ENCODE measurements around the gene ETFRF1.

ETFRF1 gene

GRCh38 chr12:25248137-25248536, 53.1 kb downstream of the ETFRF1 start:
- no peak overlapping the region for H3K27ac ChIP-seq
- no peak overlapping the region for H3K4me3 ChIP-seq
- H4K20me1 ChIP-seq = peaks cover 63% of the 10 kb centered on the region
- peaks cover 48% of the 10 kb centered on the region for H3K36me3 ChIP-seq
- no peak overlapping the region for H3K9ac ChIP-seq
- H3K27me3 ChIP-seq = no peaks in the 10 kb centered on the region
- H3K4me2 ChIP-seq = 0 out of 2 replicates have a peak overlapping the region, but pooled peaks have one; percentile 95
- H3K4me1 ChIP-seq = peaks cover 26% of the 10 kb centered on the region
- no peak for TF ChIP-seq Cebpa-rat (IDR thresholded peaks at IDR 0.05)
- peaks cover 5% of the 10 kb centered on the region; the same call in 1 of the 2 replicates for H3K9me3 ChIP-seq

GRCh38 chr12:25248732-25249131, 53.7 kb downstream of the ETFRF1 start:
- peak overlapping the region; percentile 95 for H3K4me2 ChIP-seq
- H3K4me3 ChIP-seq = peak overlapping the region; percentile 90; the same call in 1 of the 2 replicates

GRCh38 chr12:25249931-25250738, 55.1 kb downstream of the ETFRF1 start:
- Histone ChIP-seq H3K4me3 (peak overlapping the region; percentile 90), H4K20me1 (peaks cover 43% of the 10 kb centered on the region), H3K4me1 (peaks cover 26% of the 10 kb centered on the region), H3K27me3 (no peaks in the 10 kb centered on the region), H3K9ac (peak overlapping the region; percentile 91), H3K9me3 (peaks cover 5% of the 10 kb centered on the region; the same call in 1 of the 2 replicates), H3K4me2 (peak overlapping the region; percentile 95), H3K27ac (peak overlapping the region; percentile 91), H3K36me3 (peaks cover 31% of the 10 kb centered on the region)
- TF ChIP-seq Cebpa-rat (IDR thresholded peaks at IDR 0.05) = no peak

More at GRCh38 chr12:25248732-25249131, 53.7 kb downstream of the ETFRF1 start:
- Histone ChIP-seq H3K4me1 (peaks cover 26% of the 10 kb centered on the region), H4K20me1 (peaks cover 57% of the 10 kb centered on the region), H3K27me3 (no peaks in the 10 kb centered on the region), H3K9me3 (peaks cover 5% of the 10 kb centered on the region; the same call in 1 of the 2 replicates), H3K27ac (no peak overlapping the region), H3K9ac (peak overlapping the region; percentile 3; the same call in 1 of the 2 replicates), H3K36me3 (peaks cover 42% of the 10 kb centered on the region)
- TF ChIP-seq Cebpa-rat (IDR thresholded peaks at IDR 0.05) = no peak

GRCh38 chr12:25250744-25251730, 56.0 kb downstream of the ETFRF1 start, which contains the start of gene KRAS:
KRAS (minus strand) TSS chr12:25250929.
- Histone ChIP-seq H3K27ac (peak within 1 kb of the TSS; percentile 91), H3K36me3 (peaks cover 22% of the 10 kb centered on the region), H3K27me3 (no peaks in the 10 kb centered on the region), H4K20me1 (peaks cover 34% of the 10 kb centered on the region), H3K9me3 (peaks cover 4% of the 10 kb centered on the region; the same call in 1 of the 2 replicates), H3K9ac (peak within 1 kb of the TSS; percentile 91), H3K4me3 (peak within 1 kb of the TSS; percentile 90), H3K4me2 (peak within 1 kb of the TSS; percentile 95), H3K4me1 (peaks cover 26% of the 10 kb centered on the region)
- TF ChIP-seq Cebpa-rat (IDR thresholded peaks at IDR 0.05) = no peak

GRCh38 chr12:25251769-25252168, 56.7 kb downstream of the ETFRF1 start:
- peaks cover 31% of the 10 kb centered on the region for H4K20me1 ChIP-seq
- H3K27me3 ChIP-seq = no peaks in the 10 kb centered on the region
- H3K4me3 ChIP-seq = peak overlapping the region; percentile 90
- peaks cover 15% of the 10 kb centered on the region; the same call in 1 of the 2 replicates for H3K36me3 ChIP-seq
- no peaks in the 10 kb centered on the region for H3K9me3 ChIP-seq
- peak overlapping the region; percentile 91; the same call in 1 of the 2 replicates for H3K27ac ChIP-seq
- peaks cover 26% of the 10 kb centered on the region for H3K4me1 ChIP-seq
- no peak for TF ChIP-seq Cebpa-rat (IDR thresholded peaks at IDR 0.05)
- peak overlapping the region; percentile 84 for H3K4me2 ChIP-seq
- H3K9ac ChIP-seq = peak overlapping the region; percentile 91

- no peak for TF ChIP-seq Cebpa-rat (IDR thresholded peaks at IDR 0.05)
- Histone ChIP-seq H3K36me3 (peaks cover 7% of the 10 kb centered on the region; the same call in 1 of the 2 replicates), H4K20me1 (peaks cover 21% of the 10 kb centered on the region), H3K4me1 (peaks cover 25% of the 10 kb centered on the region), H3K9ac (no peak overlapping the region), H3K4me3 (no peak overlapping the region), H3K9me3 (no peaks in the 10 kb centered on the region), H3K27ac (no peak overlapping the region), H3K4me2 (no peak overlapping the region), H3K27me3 (no peaks in the 10 kb centered on the region)
These were observed 57.9 kb downstream of the ETFRF1 start for GRCh38 chr12:25252946-25253345.

GRCh38 chr12:25253371-25254068, 58.5 kb downstream of the ETFRF1 start:
- Histone ChIP-seq H3K4me2 (no peak overlapping the region), H3K9ac (no peak overlapping the region)

GRCh38 chr12:25254271-25254880, 59.3 kb downstream of the ETFRF1 start:
- Histone ChIP-seq H4K20me1 (peaks cover 6% of the 10 kb centered on the region), H3K4me2 (no peak overlapping the region)
- no peak for TF ChIP-seq Cebpa-rat (IDR thresholded peaks at IDR 0.05)

More at GRCh38 chr12:25253371-25254068, 58.5 kb downstream of the ETFRF1 start:
- Histone ChIP-seq H3K4me1 (peaks cover 21% of the 10 kb centered on the region), H3K27ac (no peak overlapping the region), H3K36me3 (peaks cover under 1% of the 10 kb centered on the region; the same call in 1 of the 2 replicates), H3K27me3 (no peaks in the 10 kb centered on the region), H3K4me3 (no peak overlapping the region), H3K9me3 (no peaks in the 10 kb centered on the region), H4K20me1 (peaks cover 15% of the 10 kb centered on the region)
- TF ChIP-seq Cebpa-rat (IDR thresholded peaks at IDR 0.05) = no peak

More at GRCh38 chr12:25254271-25254880, 59.3 kb downstream of the ETFRF1 start:
- Histone ChIP-seq H3K9me3 (no peaks in the 10 kb centered on the region), H3K4me3 (no peak overlapping the region), H3K9ac (no peak overlapping the region), H3K27ac (no peak overlapping the region), H3K27me3 (no peaks in the 10 kb centered on the region), H3K36me3 (no peaks in the 10 kb centered on the region), H3K4me1 (peaks cover 12% of the 10 kb centered on the region)
